ENCODE data around the gene TNFRSF1B. TPM values are rescaled to one million over a fixed set of nuclear protein-coding genes. Genes with fewer than 3 reads are reported as not detected.

TNFRSF1B gene
- total and polyA plus RNA-seq, 2 of the 8 experiments (the other 6 are each of a cell fraction or from before 2014, with no cell fraction given), result 1.7 to 2.9 TPM

- no peaks in the 10 kb centered on the region for H3K23me2 ChIP-seq (ENCODE audit: low read depth, low read length)
- no peak overlapping the region for H3K9ac ChIP-seq (replicated peaks in 1 of 4; ENCODE audit: extremely low read depth in 1 of 4, low read depth in 3 of 4, low read length in 3 of 4)
- no peaks in the 10 kb centered on the region for H4K20me1 ChIP-seq (replicated peaks in 1 of 2; ENCODE audit: control insufficient read depth in 1 of 2, insufficient read depth in 2 of 2, low read length in 2 of 2)
- peaks cover 0 to 13% (median 3%) of the 10 kb centered on the region in 4 experiments; a peak in 5 of 7 replicates for H3K4me1 ChIP-seq (replicated peaks in 1 of 4; ENCODE audit: control insufficient read depth in 3 of 4, insufficient read depth in 4 of 4, low read length in 3 of 4)
- H2BK120ac ChIP-seq (replicated peaks; ENCODE audit: low read depth, low read length), result no peak overlapping the region
- H2BK20ac ChIP-seq (ENCODE audit: low read length), result no peak overlapping the region
- no peaks in the 10 kb centered on the region for H3K79me2 ChIP-seq (ENCODE audit: control insufficient read depth in 1 of 2, insufficient read depth in 2 of 2, low read length in 2 of 2)
- no peak overlapping the region for H3K27ac ChIP-seq (ENCODE audit: low read depth, low read length)
- H2BK12ac ChIP-seq (ENCODE audit: low read depth, low read length), result no peak overlapping the region
- H3K4me3 ChIP-seq (ENCODE audit: extremely low read depth in 1 of 4, insufficient read depth in 2 of 4, low read depth in 3 of 4, low read length in 4 of 4), result no peak overlapping the region
- H3K36me3 ChIP-seq (ENCODE audit: control insufficient read depth in 2 of 4, insufficient read depth in 4 of 4, low read length in 3 of 4), result no peaks in the 10 kb centered on the region
- ChIA-PET CTCF (ENCODE audit: partially characterized antibody) (interaction anchor here (0.9 to 9.7 kb wide), 13 partner anchors 8 to 97 kb away, joined by 3 to 165 read pairs (median 4); no protein-coding TSS in a partner anchor), POLR2A (ENCODE audit: partially characterized antibody) (interaction anchor here (0.9 kb wide), 1 partner anchor 24 kb away, joined by 3 read pairs; no protein-coding TSS in a partner anchor)
- no peak overlapping the region for H2BK5ac ChIP-seq (ENCODE audit: low read depth, low read length)
- H3K18ac ChIP-seq (ENCODE audit: extremely low read depth, low read length), result no peak overlapping the region
- H3K14ac ChIP-seq (ENCODE audit: insufficient read length), result no peak overlapping the region
- H3K23ac ChIP-seq (ENCODE audit: insufficient read length), result no peak overlapping the region
- H2BK15ac ChIP-seq (ENCODE audit: low read length), result no peak overlapping the region
- H4K5ac ChIP-seq (ENCODE audit: insufficient read length, low read depth, low read length), result no peak overlapping the region
- FAIRE-seq (no peak), DNase-seq (ENCODE audit: low read depth in 1 of 2, low spot score in 2 of 2) (no peak)
- H2AK5ac ChIP-seq (ENCODE audit: low read depth, low read length), result no peak overlapping the region
- H3K4ac ChIP-seq (replicated peaks; ENCODE audit: insufficient read length, low read depth, low read length), result no peak overlapping the region
- H3K9me3 ChIP-seq (ENCODE audit: insufficient read depth in 2 of 2, low read depth in 1 of 2, low read length in 1 of 2), result peaks cover 0 to 13% of the 10 kb centered on the region in 2 experiments; a peak in 1 of 4 replicates
- no peaks in the 10 kb centered on the region for H3K79me1 ChIP-seq (ENCODE audit: low read depth, low read length)
- no peak overlapping the region for H3K4me2 ChIP-seq (ENCODE audit: insufficient read depth in 1 of 2, low read depth in 2 of 2, low read length in 2 of 2)
- H3K27me3 ChIP-seq (replicated peaks in 1 of 4; ENCODE audit: control insufficient read depth in 3 of 4, extremely low read depth in 1 of 4, insufficient read depth in 3 of 4, low read length in 3 of 4), result no peaks in the 10 kb centered on the region
- H4K8ac ChIP-seq (ENCODE audit: extremely low read depth, insufficient read depth, low read length), result no peak overlapping the region; the same call in 1 of the 2 replicates
- H2AFZ ChIP-seq (ENCODE audit: low read length), result no peak overlapping the region
- no peak overlapping the region for H3K56ac ChIP-seq (replicated peaks; ENCODE audit: insufficient read length, low read depth, low read length)
- WGBS, 2 experiments (ENCODE audit: extremely low coverage in 1 of 2, insufficient coverage in 1 of 2, insufficient read length in 1 of 2, insufficient replicate concordance in 2 of 2, low coverage in 1 of 2, low lambda C conversion rate in 2 of 2, missing lambda C conversion rate in 1 of 2), result 82% methylated on average over 4 of the region's 4 CpGs; no CpG with 5 or more reads in 1 of the 2 experiments
- no peak overlapping the region for H4K91ac ChIP-seq (replicated peaks; ENCODE audit: insufficient read length, low read length)
- TF ChIP-seq CEBPB (IDR thresholded peaks at IDR 0.05; ENCODE audit: low read depth, low read length) (no peak), ATF2 (IDR thresholded peaks at IDR 0.05; ENCODE audit: low read length) (no peak)
Measured at GRCh38 chr1:12182410-12182984, 15.7 kb downstream of the TNFRSF1B start.

Measured in H1 (cell line).